ENCODE data around the gene NEIL3. TPM values are rescaled to one million over a fixed set of nuclear protein-coding genes. Genes with fewer than 3 reads are reported as not detected.

NEIL3 gene
- polyA plus RNA-seq, 1 donor from 2014 or later = 0.15 TPM

DNA sequence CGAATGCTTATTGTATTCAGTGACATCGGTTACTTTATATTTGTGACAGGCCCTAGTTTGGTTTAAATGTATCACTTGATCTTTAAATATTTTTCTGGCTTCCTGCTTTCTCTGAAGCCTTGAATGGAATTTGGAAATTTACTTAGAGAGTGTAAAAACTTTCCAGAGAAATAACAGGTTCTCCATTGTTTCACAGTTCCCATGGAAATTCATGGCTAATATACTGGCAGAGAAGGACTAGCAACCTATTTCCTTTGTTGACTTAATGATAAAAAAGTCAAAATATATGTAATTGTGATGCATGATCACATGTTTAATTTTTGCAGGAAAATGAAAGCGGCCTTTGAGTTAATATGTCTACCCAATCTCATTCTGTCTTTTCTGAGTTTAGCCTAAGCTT lies 13.2 kb downstream of the NEIL3 start:
- Histone ChIP-seq H2AFZ (ENCODE audit: low read depth, low read length) (no peak overlapping the region), H3K79me2 (replicated peaks; ENCODE audit: insufficient read depth, low read length) (no peaks in the 10 kb centered on the region)
- TF ChIP-seq POLR2AphosphoS5 (IDR thresholded peaks at IDR 0.05) (no peak), RAD21 (conservative IDR thresholded peaks at IDR 0.05) (no peak), EZH2 (IDR thresholded peaks at IDR 0.05; ENCODE audit: borderline replicate concordance, insufficient read depth, low read length, poor library complexity, severe bottlenecking) (no peak), SMC3 (conservative IDR thresholded peaks at IDR 0.05; ENCODE audit: poor library complexity) (no peak), EP300 (conservative IDR thresholded peaks at IDR 0.05; ENCODE audit: poor library complexity, severe bottlenecking) (no peak), MXI1 (conservative IDR thresholded peaks at IDR 0.05; ENCODE audit: poor library complexity, severe bottlenecking) (no peak), TAF1 (IDR thresholded peaks at IDR 0.05; ENCODE audit: low read depth) (no peak)
- TF ChIP-seq, protein P1, sequence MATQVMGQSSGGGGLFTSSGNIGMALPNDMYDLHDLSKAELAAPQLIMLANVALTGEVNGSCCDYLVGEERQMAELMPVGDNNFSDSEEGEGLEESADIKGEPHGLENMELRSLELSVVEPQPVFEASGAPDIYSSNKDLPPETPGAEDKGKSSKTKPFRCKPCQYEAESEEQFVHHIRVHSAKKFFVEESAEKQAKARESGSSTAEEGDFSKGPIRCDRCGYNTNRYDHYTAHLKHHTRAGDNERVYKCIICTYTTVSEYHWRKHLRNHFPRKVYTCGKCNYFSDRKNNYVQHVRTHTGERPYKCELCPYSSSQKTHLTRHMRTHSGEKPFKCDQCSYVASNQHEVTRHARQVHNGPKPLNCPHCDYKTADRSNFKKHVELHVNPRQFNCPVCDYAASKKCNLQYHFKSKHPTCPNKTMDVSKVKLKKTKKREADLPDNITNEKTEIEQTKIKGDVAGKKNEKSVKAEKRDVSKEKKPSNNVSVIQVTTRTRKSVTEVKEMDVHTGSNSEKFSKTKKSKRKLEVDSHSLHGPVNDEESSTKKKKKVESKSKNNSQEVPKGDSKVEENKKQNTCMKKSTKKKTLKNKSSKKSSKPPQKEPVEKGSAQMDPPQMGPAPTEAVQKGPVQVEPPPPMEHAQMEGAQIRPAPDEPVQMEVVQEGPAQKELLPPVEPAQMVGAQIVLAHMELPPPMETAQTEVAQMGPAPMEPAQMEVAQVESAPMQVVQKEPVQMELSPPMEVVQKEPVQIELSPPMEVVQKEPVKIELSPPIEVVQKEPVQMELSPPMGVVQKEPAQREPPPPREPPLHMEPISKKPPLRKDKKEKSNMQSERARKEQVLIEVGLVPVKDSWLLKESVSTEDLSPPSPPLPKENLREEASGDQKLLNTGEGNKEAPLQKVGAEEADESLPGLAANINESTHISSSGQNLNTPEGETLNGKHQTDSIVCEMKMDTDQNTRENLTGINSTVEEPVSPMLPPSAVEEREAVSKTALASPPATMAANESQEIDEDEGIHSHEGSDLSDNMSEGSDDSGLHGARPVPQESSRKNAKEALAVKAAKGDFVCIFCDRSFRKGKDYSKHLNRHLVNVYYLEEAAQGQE (IDR thresholded peaks at IDR 0.05; ENCODE audit: borderline replicate concordance) = no peak
- TF ChIP-seq, protein P2, sequence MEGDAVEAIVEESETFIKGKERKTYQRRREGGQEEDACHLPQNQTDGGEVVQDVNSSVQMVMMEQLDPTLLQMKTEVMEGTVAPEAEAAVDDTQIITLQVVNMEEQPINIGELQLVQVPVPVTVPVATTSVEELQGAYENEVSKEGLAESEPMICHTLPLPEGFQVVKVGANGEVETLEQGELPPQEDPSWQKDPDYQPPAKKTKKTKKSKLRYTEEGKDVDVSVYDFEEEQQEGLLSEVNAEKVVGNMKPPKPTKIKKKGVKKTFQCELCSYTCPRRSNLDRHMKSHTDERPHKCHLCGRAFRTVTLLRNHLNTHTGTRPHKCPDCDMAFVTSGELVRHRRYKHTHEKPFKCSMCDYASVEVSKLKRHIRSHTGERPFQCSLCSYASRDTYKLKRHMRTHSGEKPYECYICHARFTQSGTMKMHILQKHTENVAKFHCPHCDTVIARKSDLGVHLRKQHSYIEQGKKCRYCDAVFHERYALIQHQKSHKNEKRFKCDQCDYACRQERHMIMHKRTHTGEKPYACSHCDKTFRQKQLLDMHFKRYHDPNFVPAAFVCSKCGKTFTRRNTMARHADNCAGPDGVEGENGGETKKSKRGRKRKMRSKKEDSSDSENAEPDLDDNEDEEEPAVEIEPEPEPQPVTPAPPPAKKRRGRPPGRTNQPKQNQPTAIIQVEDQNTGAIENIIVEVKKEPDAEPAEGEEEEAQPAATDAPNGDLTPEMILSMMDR (IDR thresholded peaks at IDR 0.05; ENCODE audit: poor library complexity, severe bottlenecking) = no peak

DNA sequence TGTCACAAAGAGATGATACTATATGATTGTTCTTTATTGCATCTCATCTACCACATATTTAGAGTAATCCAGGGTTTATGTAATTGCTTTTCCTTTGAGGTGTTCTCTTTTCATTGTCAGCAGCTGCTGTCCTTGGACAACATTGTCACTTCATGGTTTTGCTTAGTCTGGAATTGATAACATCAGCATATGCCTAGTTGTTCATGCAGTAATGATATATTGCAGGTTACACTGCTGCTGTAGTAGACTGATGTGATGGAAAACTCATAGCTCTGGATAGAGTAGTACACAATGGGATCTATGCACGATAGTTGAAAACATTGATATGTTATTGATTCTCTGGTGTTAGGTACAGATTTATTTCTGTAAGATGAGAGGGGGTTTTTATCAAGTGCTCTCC lies 13.7 kb downstream of the NEIL3 start:
- Histone ChIP-seq H3K4me2 (ENCODE audit: low read length) (no peak overlapping the region), H2AFZ (ENCODE audit: low read depth, low read length) (no peak overlapping the region), H3K9me3 (ENCODE audit: low read length) (no peaks in the 10 kb centered on the region), H3K9ac (ENCODE audit: low read length) (no peak overlapping the region), H3K79me2 (replicated peaks; ENCODE audit: insufficient read depth, low read length) (no peaks in the 10 kb centered on the region), H4K20me1 (ENCODE audit: insufficient read depth) (no peaks in the 10 kb centered on the region), H3K27ac (ENCODE audit: low read length) (no peak overlapping the region), H3K36me3 (ENCODE audit: insufficient read depth, low read length) (no peaks in the 10 kb centered on the region), H3K9me2 (ENCODE audit: insufficient read depth, low read length) (no peaks in the 10 kb centered on the region), H3K27me3 (ENCODE audit: insufficient read depth, low read depth, low read length) (no peaks in the 10 kb centered on the region), H3K4me3 (ENCODE audit: low read length) (no peak overlapping the region), H3F3A (ENCODE audit: insufficient read depth, low read length, poor library complexity, severe bottlenecking) (no peaks in the 10 kb centered on the region)
- TF ChIP-seq MXI1 (conservative IDR thresholded peaks at IDR 0.05; ENCODE audit: poor library complexity, severe bottlenecking) (no peak), EZH2 (IDR thresholded peaks at IDR 0.05; ENCODE audit: borderline replicate concordance, insufficient read depth, low read length, poor library complexity, severe bottlenecking) (no peak), TAF1 (IDR thresholded peaks at IDR 0.05; ENCODE audit: low read depth) (no peak), EP300 (conservative IDR thresholded peaks at IDR 0.05; ENCODE audit: poor library complexity, severe bottlenecking) (no peak), SMC3 (conservative IDR thresholded peaks at IDR 0.05; ENCODE audit: poor library complexity) (no peak), RAD21 (conservative IDR thresholded peaks at IDR 0.05) (no peak), POLR2AphosphoS5 (IDR thresholded peaks at IDR 0.05) (no peak)
- TF ChIP-seq, protein P1 (IDR thresholded peaks at IDR 0.05; ENCODE audit: borderline replicate concordance) = no peak
- TF ChIP-seq, protein P2 (IDR thresholded peaks at IDR 0.05; ENCODE audit: poor library complexity, severe bottlenecking) = no peak

More for the DNA sequence above, 13.2 kb downstream of the NEIL3 start:
- no peaks in the 10 kb centered on the region for H3K9me2 ChIP-seq (ENCODE audit: insufficient read depth, low read length)
- no peak overlapping the region for H3K27ac ChIP-seq (ENCODE audit: low read length)
- H3K36me3 ChIP-seq (ENCODE audit: insufficient read depth, low read length) = no peaks in the 10 kb centered on the region
- H3K9me3 ChIP-seq (ENCODE audit: low read length) = no peaks in the 10 kb centered on the region
- H4K20me1 ChIP-seq (ENCODE audit: insufficient read depth) = no peaks in the 10 kb centered on the region
- no peaks in the 10 kb centered on the region for H3F3A ChIP-seq (ENCODE audit: insufficient read depth, low read length, poor library complexity, severe bottlenecking)
- H3K4me3 ChIP-seq (ENCODE audit: low read length) = no peak overlapping the region
- no peak overlapping the region for H3K4me2 ChIP-seq (ENCODE audit: low read length)
- no peak overlapping the region for H3K9ac ChIP-seq (ENCODE audit: low read length)
- no peaks in the 10 kb centered on the region for H3K27me3 ChIP-seq (ENCODE audit: insufficient read depth, low read depth, low read length)

Data from neural cell (in vitro differentiated cells).